A549 (cell line): ENCODE measurements around the gene TBC1D2B.

ENCODE experiments used
- BHLHE40 ChIP-seq: IDR thresholded peaks from 2 replicates; pipeline ENCODE4 v1.6.1; 2012; ENCODE audit warnings: low read depth, low read length, inconsistent platforms
- CTCF ChIP-seq: fragments of >200 bp; sonication (Bioruptor Twin); formaldehyde crosslinking; IDR thresholded peaks from 3 replicates; pipeline ENCODE4 v1.5.1; 2016
- HMGXB4 ChIP-seq: fragments of 250-450 bp; sonication (Bioruptor Pico); IDR thresholded peaks from 2 replicates; pipeline ENCODE4 v1.5.0; 2021; ENCODE audit warnings: mild to moderate bottlenecking, moderate library complexity, borderline replicate concordance
- JUN ChIP-seq, 2 experiments: fragments of >200 bp; sonication (Bioruptor Twin); formaldehyde crosslinking; IDR thresholded peaks; 2 replicates in 1 of 2; 3 replicates in 1 of 2; pipeline ENCODE4 v1.6.1; 2016 to 2017
- MAFK ChIP-seq: fragments of 450-650 bp; IDR thresholded peaks from 2 replicates; pipeline ENCODE4 v1.6.1; 2014; ENCODE audit not compliant: partially characterized antibody
- MYC ChIP-seq: IDR thresholded peaks from 2 replicates; pipeline ENCODE4 v1.6.1; 2012; ENCODE audit warnings: mild to moderate bottlenecking, inconsistent platforms, low read length, improper control_type of control experiment, borderline replicate concordance
- NR3C1 ChIP-seq: fragments of >200 bp; sonication (Bioruptor Twin); formaldehyde crosslinking; IDR thresholded peaks from 3 replicates; pipeline ENCODE4 v1.6.1; 2017
- PHF8 ChIP-seq: fragments of 200-600 bp; sonication (generic); IDR thresholded peaks from 2 replicates; pipeline ENCODE4 v1.6.1; 2016; ENCODE audit warnings: low read depth, mild to moderate bottlenecking, antibody characterized with exemption, moderate library complexity, borderline replicate concordance
- POLR2A ChIP-seq: IDR thresholded peaks from 2 replicates; pipeline ENCODE4 v1.6.1; 2012; ENCODE audit warnings: mild to moderate bottlenecking, low read length
- POLR2AphosphoS2 ChIP-seq: conservative IDR thresholded peaks from 2 replicates; pipeline ENCODE4 v1.6.1; 2012; ENCODE audit warnings: low read length, improper control_type of control experiment, inconsistent platforms
- SMC3 ChIP-seq: fragments of >200 bp; sonication (Bioruptor Twin); formaldehyde crosslinking; IDR thresholded peaks from 3 replicates; pipeline ENCODE4 v1.6.1; 2018; ENCODE audit warnings: inconsistent platforms
- USF2 ChIP-seq: fragments of 450-650 bp; IDR thresholded peaks from 2 replicates; pipeline ENCODE4 v1.6.1; 2014; ENCODE audit warnings: antibody characterized with exemption
- ZFP36 ChIP-seq: fragments of 450-650 bp; IDR thresholded peaks from 2 replicates; pipeline ENCODE4 v1.6.1; 2014; ENCODE audit warnings: borderline replicate concordance; ENCODE audit not compliant: partially characterized antibody

- TF ChIP-seq POLR2A (no peak), SMC3 (no peak), MYC (no peak), ZFP36 (no peak), NR3C1 (no peak), POLR2AphosphoS2 (no peak), CTCF (no peak), JUN (IDR thresholded peaks at IDR 0.05) (no peak), HMGXB4 (CRISPR knock-in tag) (no peak), USF2 (no peak), PHF8 (no peak), MAFK (no peak), BHLHE40 (no peak)
Measured at GRCh38 chr15:78061963-78062427, 15.5 kb downstream of the TBC1D2B start.
